Colonic mucosa (tissue), 4 donors: ENCODE data around the gene SPTSSB. TPM values are rescaled to one million over a fixed set of nuclear protein-coding genes. Genes with fewer than 3 reads are reported as not detected.

Experiments
- DNase-seq: peaks from one replicate; pipeline ENCODE4 v3.0.0-alpha.2; 2020
- H3K27ac ChIP-seq: fragments of 200-600 bp; one replicate; pipeline ENCODE4 v1.8.0; 2021
- H3K27me3 ChIP-seq: fragments of 200-600 bp; one replicate; pipeline ENCODE4 v1.8.0; 2021
- H3K36me3 ChIP-seq: fragments of 200-600 bp; one replicate; pipeline ENCODE4 v1.8.0; 2021
- H3K4me1 ChIP-seq: fragments of 200-600 bp; one replicate; pipeline ENCODE4 v1.8.0; 2021; ENCODE audit warnings: mild to moderate bottlenecking
- H3K4me3 ChIP-seq: fragments of 200-600 bp; one replicate; pipeline ENCODE4 v1.8.0; 2021
- H3K9ac ChIP-seq, 2 donors: one replicate each; pipeline ENCODE4 v1.7.0; 2013; ENCODE audit warnings: control low read depth in 2 of 2, low read depth in 2 of 2, low read length in 2 of 2
- H3K9me3 ChIP-seq: fragments of 200-600 bp; one replicate; pipeline ENCODE4 v1.8.0; 2021
- intact Hi-C: fragments of 100-400 bp; cut with DNase I; formaldehyde crosslinking; loops from one replicate; pipeline ENCODE4 v1.14.1; 2022
- total RNA-seq, 2 donors: library from RNA; stranded (reverse); fragmentation: NEBNext Ultra II Directional in 1 of 2; extraction: Animal tissue kit (Norgen Biotek cat#: 25700) in 1 of 2; gene quantifications; one replicate each; pipeline ENCODE4 v1.2.1, GENCODE V29; 2021
- TF ChIP-seq, protein P1 (sequence below): fragments of 200-600 bp; IDR thresholded peaks from one replicate; pipeline ENCODE4 v1.8.0; 2022; ENCODE audit warnings: antibody characterized with exemption, mild to moderate bottlenecking
- donor health status: healthy.
- donor health status: DM: no; HTN: no; CAD: no.
- donor health status: DM: no; HTN: no; CAD: no.

The SPTSSB gene, protein sequence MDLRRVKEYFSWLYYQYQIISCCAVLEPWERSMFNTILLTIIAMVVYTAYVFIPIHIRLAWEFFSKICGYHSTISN
- 1 to 10 TPM; 1.6 to 3.5 TPM for total RNA-seq

DNA sequence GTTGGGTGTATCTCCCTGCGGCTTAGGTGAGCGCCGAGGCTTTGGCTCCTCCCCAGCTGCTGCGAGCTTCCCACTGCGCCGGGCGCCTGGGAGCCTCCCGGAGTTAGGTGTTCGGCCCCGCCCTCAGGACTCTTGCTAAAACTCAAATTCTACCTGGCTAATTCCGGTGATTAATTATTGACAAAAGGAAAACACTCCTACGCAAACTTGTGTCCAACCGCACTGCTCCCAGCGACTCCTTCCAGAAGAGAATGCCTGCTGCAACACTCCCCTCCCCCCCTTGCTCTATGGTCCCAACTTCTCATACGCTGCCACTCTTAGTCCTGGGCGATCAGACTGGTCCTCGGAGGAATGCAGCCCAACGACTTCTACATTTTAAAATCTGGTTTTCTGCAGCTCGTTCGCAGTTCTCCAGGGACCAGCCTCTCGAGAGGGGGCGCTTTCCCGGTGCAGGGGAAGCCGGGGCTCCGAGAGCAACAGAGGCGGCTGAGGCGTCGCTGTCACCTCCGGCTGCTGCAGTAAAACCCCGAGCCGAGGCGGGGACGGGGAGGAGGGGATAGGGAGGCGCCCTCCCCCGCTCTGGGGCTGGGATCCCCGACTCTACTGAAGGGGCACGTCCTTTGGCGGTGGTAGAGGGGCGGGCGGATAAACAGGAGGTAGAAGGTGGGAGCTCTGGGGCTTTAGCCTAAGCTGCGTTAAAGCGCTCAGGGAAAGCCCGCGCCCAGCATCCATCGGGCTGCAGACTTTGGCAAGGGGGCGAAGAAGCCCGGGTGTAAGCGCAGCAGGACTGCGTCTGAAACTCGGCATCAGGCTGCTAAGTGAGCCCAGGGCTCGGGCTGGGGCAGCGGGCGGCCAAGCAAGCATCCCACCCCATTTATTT, at the start of gene SPTSSB:
Gene SPTSSB, minus strand, starts transcription at position 77 of the 880 bp plus-strand sequence. CDS start 25,194 bp downstream, outside the sequence.
- Histone ChIP-seq H3K4me1 (peaks cover 13% of the 10 kb centered on the region), H3K9ac (no peak within 1 kb of the TSS), H3K27ac (no peak within 1 kb of the TSS), H3K9me3 (no peaks in the 10 kb centered on the region), H3K27me3 (no peaks in the 10 kb centered on the region), H3K4me3 (peak within 1 kb of the TSS; percentile 39), H3K36me3 (no peaks in the 10 kb centered on the region)
- peak; percentile 43 for DNase-seq
- intact Hi-C loops = no loop called here
- TF ChIP-seq, protein P1, sequence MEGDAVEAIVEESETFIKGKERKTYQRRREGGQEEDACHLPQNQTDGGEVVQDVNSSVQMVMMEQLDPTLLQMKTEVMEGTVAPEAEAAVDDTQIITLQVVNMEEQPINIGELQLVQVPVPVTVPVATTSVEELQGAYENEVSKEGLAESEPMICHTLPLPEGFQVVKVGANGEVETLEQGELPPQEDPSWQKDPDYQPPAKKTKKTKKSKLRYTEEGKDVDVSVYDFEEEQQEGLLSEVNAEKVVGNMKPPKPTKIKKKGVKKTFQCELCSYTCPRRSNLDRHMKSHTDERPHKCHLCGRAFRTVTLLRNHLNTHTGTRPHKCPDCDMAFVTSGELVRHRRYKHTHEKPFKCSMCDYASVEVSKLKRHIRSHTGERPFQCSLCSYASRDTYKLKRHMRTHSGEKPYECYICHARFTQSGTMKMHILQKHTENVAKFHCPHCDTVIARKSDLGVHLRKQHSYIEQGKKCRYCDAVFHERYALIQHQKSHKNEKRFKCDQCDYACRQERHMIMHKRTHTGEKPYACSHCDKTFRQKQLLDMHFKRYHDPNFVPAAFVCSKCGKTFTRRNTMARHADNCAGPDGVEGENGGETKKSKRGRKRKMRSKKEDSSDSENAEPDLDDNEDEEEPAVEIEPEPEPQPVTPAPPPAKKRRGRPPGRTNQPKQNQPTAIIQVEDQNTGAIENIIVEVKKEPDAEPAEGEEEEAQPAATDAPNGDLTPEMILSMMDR = no peak

DNA sequence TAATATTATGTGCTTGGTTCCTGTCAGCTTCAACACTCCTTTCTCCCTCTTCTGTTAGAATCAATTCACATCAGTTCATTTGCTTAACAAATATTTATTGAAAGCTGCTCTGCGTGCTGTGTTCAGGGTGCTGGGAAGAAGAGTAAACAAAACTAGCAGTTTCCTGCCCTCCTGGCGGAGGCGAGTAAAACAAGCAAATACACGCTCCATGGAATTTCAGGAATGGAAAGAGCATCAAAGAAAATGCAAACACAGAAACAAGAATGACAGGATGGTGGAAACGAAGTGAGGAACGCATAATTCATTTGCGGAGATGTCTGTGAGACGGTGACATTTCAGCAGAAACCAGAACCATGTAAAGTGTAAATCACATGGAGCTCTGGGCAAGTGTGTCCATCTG, 49.4 kb upstream of the SPTSSB start:
- DNase-seq = no peak
- intact Hi-C loops = no loop called here

DNA sequence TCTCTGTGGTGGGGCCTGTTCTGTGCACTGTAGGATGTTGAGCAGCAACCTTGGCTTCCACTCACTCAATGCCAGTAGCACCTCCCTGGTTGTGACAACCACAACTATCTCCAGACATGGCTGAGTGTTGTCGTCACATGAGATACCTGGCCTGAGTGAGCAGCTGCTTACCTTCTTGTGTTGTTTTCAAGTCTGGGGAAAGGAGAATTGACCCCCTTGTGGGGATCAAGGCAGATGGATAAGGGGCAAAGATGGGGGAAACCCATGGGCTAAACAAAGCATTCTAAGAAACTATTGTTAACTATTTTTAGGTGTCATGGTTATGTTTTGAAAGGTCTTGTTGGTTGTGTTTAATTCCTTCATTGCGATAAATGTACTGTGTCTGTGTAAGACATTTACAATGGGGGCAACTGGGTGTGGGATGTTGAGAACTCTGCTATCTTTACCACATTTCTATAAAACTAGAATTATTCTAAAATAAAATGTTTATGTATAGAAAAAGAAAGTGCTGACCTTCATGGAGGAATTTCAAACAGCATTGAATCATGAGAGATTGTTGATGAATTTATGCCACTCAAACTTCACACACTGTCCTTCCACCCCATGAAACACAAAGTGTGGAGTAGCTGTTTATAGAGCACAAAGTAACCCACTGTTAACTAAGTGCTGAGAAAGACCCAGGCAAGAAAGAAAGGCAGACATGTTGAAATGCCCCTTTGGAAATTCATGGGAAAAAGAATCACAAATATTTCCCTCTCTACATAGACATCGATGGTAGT, 48.4 kb upstream of the SPTSSB start:
- no peaks in the 10 kb centered on the region for H3K9me3 ChIP-seq
- H3K9ac ChIP-seq = no peak overlapping the region
- no peak overlapping the region for H3K4me3 ChIP-seq
- no peaks in the 10 kb centered on the region for H3K36me3 ChIP-seq
- H3K27ac ChIP-seq = no peak overlapping the region
- intact Hi-C loops = no loop called here
- no peaks in the 10 kb centered on the region for H3K4me1 ChIP-seq
- H3K27me3 ChIP-seq = no peaks in the 10 kb centered on the region
- TF ChIP-seq, protein P1 = no peak
- DNase-seq = no peak

More for the DNA sequence above, 49.4 kb upstream of the SPTSSB start:
- H3K9me3 ChIP-seq = no peaks in the 10 kb centered on the region
- H3K9ac ChIP-seq = no peak overlapping the region
- H3K4me1 ChIP-seq = no peaks in the 10 kb centered on the region
- TF ChIP-seq, protein P1 = no peak
- H3K27me3 ChIP-seq = no peaks in the 10 kb centered on the region
- H3K36me3 ChIP-seq = no peaks in the 10 kb centered on the region
- no peak overlapping the region for H3K4me3 ChIP-seq
- H3K27ac ChIP-seq = no peak overlapping the region

DNA sequence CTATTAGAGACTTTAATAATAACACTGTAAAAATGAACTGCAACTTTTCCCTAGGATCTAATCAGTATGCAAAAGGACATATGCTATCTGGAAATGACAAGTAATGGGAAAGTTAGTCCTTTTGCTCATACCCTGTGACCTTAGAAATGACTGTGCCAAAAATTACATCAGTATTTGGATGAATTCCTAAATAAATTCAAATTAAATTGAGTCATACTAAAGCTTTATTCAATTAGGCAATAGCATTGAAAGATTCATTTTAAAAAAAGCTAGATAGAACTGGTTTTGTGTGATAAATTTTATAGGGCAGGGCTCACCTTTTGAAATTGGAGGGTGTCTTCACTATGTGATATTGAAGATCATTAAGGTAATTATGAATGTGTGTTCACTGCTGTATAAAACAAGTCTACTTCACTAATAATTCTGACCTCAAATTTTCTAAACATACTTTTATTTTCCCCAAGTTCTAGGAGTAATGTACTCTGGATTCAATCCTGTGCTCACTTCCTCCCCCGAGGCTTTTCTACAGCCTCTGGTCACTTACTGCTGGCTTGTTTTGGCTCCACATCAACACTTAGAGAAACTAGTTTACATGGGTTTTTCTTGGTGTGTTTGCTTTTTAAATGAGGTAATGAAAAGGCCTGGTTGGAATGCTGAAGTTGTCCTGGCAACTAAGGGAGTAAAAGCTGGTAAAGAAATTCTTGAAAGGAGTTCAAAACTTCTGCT, 44.4 kb upstream of the SPTSSB start:
- H3K36me3 ChIP-seq = no peaks in the 10 kb centered on the region
- H3K27ac ChIP-seq = peak overlapping the region; percentile 4
- H3K9me3 ChIP-seq = no peaks in the 10 kb centered on the region
- no peak overlapping the region for H3K4me3 ChIP-seq
- H3K4me1 ChIP-seq = no peaks in the 10 kb centered on the region
- intact Hi-C loops = no loop called here
- no peak for DNase-seq
- H3K27me3 ChIP-seq = no peaks in the 10 kb centered on the region
- H3K9ac ChIP-seq = no peak overlapping the region
- TF ChIP-seq, protein P1 = no peak

DNA sequence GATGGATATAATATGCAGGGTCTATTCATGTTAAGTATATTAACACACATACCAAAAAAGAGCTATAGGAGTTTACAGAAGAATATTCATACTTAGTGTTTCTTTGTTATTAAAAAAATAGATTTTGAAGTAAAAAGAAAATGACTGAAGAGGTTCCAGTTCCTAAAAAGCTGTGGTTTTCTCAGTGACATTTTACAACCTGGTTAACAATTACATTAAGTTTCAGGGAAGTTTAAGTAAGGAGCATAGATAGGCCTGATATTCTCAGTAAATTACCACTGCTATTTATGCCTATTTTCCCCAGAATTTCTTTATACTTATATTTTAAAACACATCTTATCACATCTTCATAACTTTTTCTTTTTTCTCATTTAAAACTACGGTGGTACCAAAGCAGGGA, 43.6 kb upstream of the SPTSSB start:
- Histone ChIP-seq H3K4me3 (no peak overlapping the region), H3K9ac (no peak overlapping the region), H3K9me3 (no peaks in the 10 kb centered on the region), H3K36me3 (no peaks in the 10 kb centered on the region), H3K4me1 (no peaks in the 10 kb centered on the region), H3K27ac (no peak overlapping the region), H3K27me3 (no peaks in the 10 kb centered on the region)
- TF ChIP-seq, protein P1 = no peak
- intact Hi-C loops = no loop called here
- no peak for DNase-seq
